ENCODE results near the gene GAST. TPM values are rescaled to one million over a fixed set of nuclear protein-coding genes. Genes with fewer than 3 reads are reported as not detected.

GAST gene
- total RNA-seq, 1 donor from 2014 or later, result not detected

DNA sequence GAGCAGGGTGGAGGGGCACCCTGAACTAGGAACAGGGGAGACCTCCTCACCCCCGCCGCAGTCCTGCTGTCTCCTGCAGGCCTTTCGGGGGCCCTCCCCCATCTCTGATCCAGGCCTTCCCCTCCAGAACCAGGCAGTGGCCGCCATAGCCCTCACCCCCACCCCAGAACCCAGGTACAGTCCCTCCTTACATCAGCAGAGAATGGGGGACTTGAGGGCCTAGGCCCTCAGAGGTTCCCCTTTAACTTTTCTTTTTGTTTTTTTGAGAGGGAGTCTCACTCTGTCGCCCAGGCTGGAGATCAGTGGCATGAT lies 26.6 kb downstream of the GAST start:
- peaks cover 27% of the 10 kb centered on the region for H3K27me3 Mint-ChIP-seq (ENCODE audit: unreplicated experiment)

GRCh38 chr17:41739661-41740352 lies 27.7 kb downstream of the GAST start:
- no peak overlapping the region for H3K27ac Mint-ChIP-seq (ENCODE audit: unreplicated experiment)
- H3K9me3 Mint-ChIP-seq (ENCODE audit: unreplicated experiment), result no peaks in the 10 kb centered on the region
- no peaks in the 10 kb centered on the region for H3K36me3 Mint-ChIP-seq (ENCODE audit: unreplicated experiment)
- H3K27me3 Mint-ChIP-seq (ENCODE audit: unreplicated experiment), result peaks cover 27% of the 10 kb centered on the region
- DNase-seq (ENCODE audit: extremely low spot score, unreplicated experiment), result no peak
- peaks cover 4% of the 10 kb centered on the region for H3K4me1 Mint-ChIP-seq (ENCODE audit: unreplicated experiment)
- no peak overlapping the region for H3K4me3 Mint-ChIP-seq (ENCODE audit: unreplicated experiment)
- TF ChIP-seq CTCF (IDR thresholded peaks at IDR 0.05), result no peak

More for the DNA sequence above, 26.6 kb downstream of the GAST start:
- no peak overlapping the region for H3K4me3 Mint-ChIP-seq (ENCODE audit: unreplicated experiment)
- H3K9me3 Mint-ChIP-seq (ENCODE audit: unreplicated experiment), result no peaks in the 10 kb centered on the region
- no peak for DNase-seq (ENCODE audit: extremely low spot score, unreplicated experiment)
- no peak overlapping the region for H3K27ac Mint-ChIP-seq (ENCODE audit: unreplicated experiment)
- no peak for TF ChIP-seq CTCF (IDR thresholded peaks at IDR 0.05)
- no peaks in the 10 kb centered on the region for H3K36me3 Mint-ChIP-seq (ENCODE audit: unreplicated experiment)
- peaks cover 4% of the 10 kb centered on the region for H3K4me1 Mint-ChIP-seq (ENCODE audit: unreplicated experiment)

- no peaks in the 10 kb centered on the region for H3K4me1 Mint-ChIP-seq (ENCODE audit: unreplicated experiment)
- no peak overlapping the region for H3K4me3 Mint-ChIP-seq (ENCODE audit: unreplicated experiment)
- DNase-seq (ENCODE audit: extremely low spot score, unreplicated experiment), result no peak
- no peaks in the 10 kb centered on the region for H3K36me3 Mint-ChIP-seq (ENCODE audit: unreplicated experiment)
- peaks cover 22% of the 10 kb centered on the region for H3K27me3 Mint-ChIP-seq (ENCODE audit: unreplicated experiment)
- no peak for TF ChIP-seq CTCF (IDR thresholded peaks at IDR 0.05)
- H3K27ac Mint-ChIP-seq (ENCODE audit: unreplicated experiment), result no peak overlapping the region
- H3K9me3 Mint-ChIP-seq (ENCODE audit: unreplicated experiment), result no peaks in the 10 kb centered on the region
Measured at GRCh38 chr17:41740506-41740905, 28.4 kb downstream of the GAST start.

DNA sequence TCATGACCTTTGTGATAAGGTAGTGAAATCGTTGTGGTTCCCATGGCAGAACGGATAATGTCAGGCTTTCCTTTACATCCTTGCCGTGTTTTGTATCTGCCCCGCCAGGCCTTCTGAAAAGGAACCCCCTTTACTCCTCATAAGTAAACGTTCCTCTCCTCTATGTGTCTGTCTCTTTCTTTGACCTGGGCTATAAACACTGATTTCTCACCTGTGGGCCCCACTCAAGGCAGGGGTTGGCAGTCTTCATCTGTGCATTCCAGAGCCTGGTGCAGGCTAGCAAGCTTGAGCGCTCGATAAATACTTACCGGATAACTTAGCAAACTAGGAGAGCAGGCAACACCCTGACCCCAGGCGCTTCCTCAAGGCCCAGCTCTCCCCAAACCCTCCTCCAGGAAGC lies 29.6 kb downstream of the GAST start:
- H3K4me1 Mint-ChIP-seq (ENCODE audit: unreplicated experiment), result no peaks in the 10 kb centered on the region
- no peak for TF ChIP-seq CTCF (IDR thresholded peaks at IDR 0.05)
- no peak overlapping the region for H3K27ac Mint-ChIP-seq (ENCODE audit: unreplicated experiment)
- no peak overlapping the region for H3K4me3 Mint-ChIP-seq (ENCODE audit: unreplicated experiment)
- H3K36me3 Mint-ChIP-seq (ENCODE audit: unreplicated experiment), result no peaks in the 10 kb centered on the region
- no peak for DNase-seq (ENCODE audit: extremely low spot score, unreplicated experiment)
- peaks cover 12% of the 10 kb centered on the region for H3K27me3 Mint-ChIP-seq (ENCODE audit: unreplicated experiment)
- H3K9me3 Mint-ChIP-seq (ENCODE audit: unreplicated experiment), result no peaks in the 10 kb centered on the region

DNA sequence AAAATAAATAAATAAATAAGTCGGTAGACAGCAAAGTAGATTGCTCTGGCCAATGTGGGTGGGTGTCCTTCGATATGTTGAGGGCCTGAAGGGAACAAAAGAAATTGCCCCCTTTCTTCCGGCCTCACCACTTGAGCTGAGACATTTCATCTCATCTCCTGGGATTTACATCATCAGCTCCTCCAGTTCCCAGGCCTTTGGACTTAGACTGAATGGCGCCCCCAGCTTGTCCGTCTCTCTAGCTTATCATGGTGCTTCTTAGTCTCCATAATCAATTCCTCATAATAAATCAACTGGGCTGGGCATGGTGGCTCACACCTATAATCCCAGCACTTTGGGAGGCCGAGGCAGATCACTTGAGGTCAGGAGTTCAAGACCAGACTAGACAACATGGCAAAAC lies 36.1 kb downstream of the GAST start:
- no peaks in the 10 kb centered on the region for H3K36me3 Mint-ChIP-seq (ENCODE audit: unreplicated experiment)
- no peak overlapping the region for H3K4me3 Mint-ChIP-seq (ENCODE audit: unreplicated experiment)
- no peak for TF ChIP-seq CTCF (IDR thresholded peaks at IDR 0.05)
- no peak overlapping the region for H3K27ac Mint-ChIP-seq (ENCODE audit: unreplicated experiment)
- no peak for DNase-seq (ENCODE audit: extremely low spot score, unreplicated experiment)
- H3K9me3 Mint-ChIP-seq (ENCODE audit: unreplicated experiment), result no peaks in the 10 kb centered on the region
- H3K4me1 Mint-ChIP-seq (ENCODE audit: unreplicated experiment), result no peaks in the 10 kb centered on the region
- H3K27me3 Mint-ChIP-seq (ENCODE audit: unreplicated experiment), result no peaks in the 10 kb centered on the region
